Testis (tissue), 2 donors: ENCODE data around the gene MIF.

Source experiments
- CTCF ChIP-seq, 3 experiments: fragments of 450-650 bp in 2 of 3; fragments of 200-600 bp in 1 of 3; sonication (generic) in 1 of 3; IDR thresholded peaks; one replicate each; pipeline ENCODE4 v1.5.1; 2016 to 2019; ENCODE audit warnings: antibody characterized with exemption in 3 of 3, mild to moderate bottlenecking in 2 of 3, moderate library complexity in 1 of 3
- POLR2A ChIP-seq: fragments of 450-650 bp; IDR thresholded peaks from one replicate; pipeline ENCODE4 v1.6.1; 2017; ENCODE audit warnings: antibody characterized with exemption, mild to moderate bottlenecking, moderate library complexity

GRCh38 chr22:23892706-23893105 lies 1.5 kb upstream of the MIF start:
- TF ChIP-seq CTCF (IDR thresholded peaks at IDR 0.05) (no peak), POLR2A (no peak)
